Kidney epithelial cell (primary cell): ENCODE results near the gene PLA2G4A. TPM values are rescaled to one million over a fixed set of nuclear protein-coding genes. Genes with fewer than 3 reads are reported as not detected.

ENCODE experiments used
- DNase-seq: peaks from one replicate; pipeline ENCODE4 v3.0.0-alpha.2; 2010; ENCODE audit warnings: low read depth
- H3K27me3 ChIP-seq: 2 replicates; pipeline ENCODE4 v1.6.0; 2011; ENCODE audit warnings: low read length; ENCODE audit not compliant: control insufficient read depth, insufficient read depth
- H3K36me3 ChIP-seq: 2 replicates; pipeline ENCODE4 v1.5.1; 2011; ENCODE audit warnings: low read length; ENCODE audit not compliant: control insufficient read depth, insufficient read depth
- H3K4me3 ChIP-seq: 2 replicates; pipeline ENCODE4 v1.5.1; 2011; ENCODE audit warnings: low read depth, mild to moderate bottlenecking, control low read depth, low read length
- CTCF ChIP-seq: IDR thresholded peaks from 2 replicates; pipeline ENCODE4 v1.5.1; 2011; ENCODE audit warnings: mild to moderate bottlenecking, moderate library complexity, low read length, control low read depth, inconsistent platforms; ENCODE audit not compliant: insufficient read depth, poor library complexity, severe bottlenecking
- total RNA-seq: library from RNA; depleted of rRNA; stranded (reverse); fragments of >200 nt; gene quantifications from 2 replicates; pipeline ENCODE4 v1.2.3, GENCODE V29; 2015

Gene PLA2G4A
- total RNA-seq, 1 donor from 2014 or later: 0.71 TPM

DNA sequence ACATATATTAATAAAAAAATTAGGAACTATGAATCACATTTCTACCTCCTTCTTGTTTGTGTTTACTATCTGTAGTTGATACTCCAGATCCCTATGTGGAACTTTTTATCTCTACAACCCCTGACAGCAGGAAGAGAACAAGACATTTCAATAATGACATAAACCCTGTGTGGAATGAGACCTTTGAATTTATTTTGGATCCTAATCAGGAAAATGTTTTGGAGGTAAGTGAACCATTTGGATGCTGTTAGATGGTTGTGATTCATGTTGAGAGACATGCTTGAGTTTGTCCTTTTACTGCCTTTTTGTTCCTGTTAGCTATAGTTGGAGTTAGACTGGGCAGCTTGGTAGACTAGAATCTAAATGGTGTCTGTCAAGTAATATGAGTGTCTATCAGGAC, 64.2 kb downstream of the PLA2G4A start:
- no peak for DNase-seq
- no peak for TF ChIP-seq CTCF
- H3K36me3 ChIP-seq: no peaks in the 10 kb centered on the region
- H3K27me3 ChIP-seq: no peaks in the 10 kb centered on the region
- no peak overlapping the region for H3K4me3 ChIP-seq

- no peak for TF ChIP-seq CTCF
- H3K27me3 ChIP-seq: no peaks in the 10 kb centered on the region
- no peak overlapping the region for H3K4me3 ChIP-seq
- no peak for DNase-seq
- no peaks in the 10 kb centered on the region for H3K36me3 ChIP-seq
These were observed 65.7 kb downstream of the PLA2G4A start for GRCh38 chr1:186894415-186894814.

GRCh38 chr1:186896211-186896610, 67.5 kb downstream of the PLA2G4A start:
- no peak for TF ChIP-seq CTCF
- Histone ChIP-seq H3K4me3 (no peak overlapping the region), H3K27me3 (no peaks in the 10 kb centered on the region), H3K36me3 (no peaks in the 10 kb centered on the region)
- DNase-seq: no peak

GRCh38 chr1:186897008-186897407, 68.3 kb downstream of the PLA2G4A start:
- H3K4me3 ChIP-seq: no peak overlapping the region
- DNase-seq: no peak
- no peaks in the 10 kb centered on the region for H3K36me3 ChIP-seq
- no peak for TF ChIP-seq CTCF
- H3K27me3 ChIP-seq: no peaks in the 10 kb centered on the region

- H3K4me3 ChIP-seq: no peak overlapping the region
- no peak for DNase-seq
- TF ChIP-seq CTCF: no peak
These were observed 70.8 kb downstream of the PLA2G4A start for GRCh38 chr1:186899577-186899976.

DNA sequence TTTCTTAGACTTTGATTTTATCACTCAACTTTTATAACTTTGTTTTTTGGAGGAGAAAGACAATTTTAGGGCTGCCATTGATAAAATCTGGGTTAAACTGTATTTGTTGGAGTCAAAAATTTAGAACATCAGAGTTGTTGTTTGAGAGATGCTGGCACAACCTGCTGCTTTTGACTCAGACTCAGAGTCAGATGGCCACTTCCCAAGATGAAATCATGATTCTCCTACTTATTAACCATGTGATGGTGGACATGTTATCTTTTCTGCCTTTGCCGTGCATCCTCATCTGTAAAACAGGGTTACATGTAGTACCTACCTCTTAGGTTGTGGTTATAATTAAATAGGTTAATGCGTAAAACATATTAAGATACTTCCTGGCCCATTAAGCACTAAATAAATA, 71.2 kb downstream of the PLA2G4A start:
- no peaks in the 10 kb centered on the region for H3K36me3 ChIP-seq
- no peak for TF ChIP-seq CTCF
- H3K4me3 ChIP-seq: no peak overlapping the region
- H3K27me3 ChIP-seq: no peaks in the 10 kb centered on the region
- no peak for DNase-seq

More at GRCh38 chr1:186899577-186899976, 70.8 kb downstream of the PLA2G4A start:
- Histone ChIP-seq H3K27me3 (no peaks in the 10 kb centered on the region), H3K36me3 (no peaks in the 10 kb centered on the region)
